HG03175 (cell line): ENCODE measurements around the gene BTBD9.

Experiments
- ATAC-seq: cut with Tn5 transposase; IDR thresholded peaks from one replicate; pipeline ENCODE4 v1.9.1; 2021; ENCODE audit warnings: mild to moderate bottlenecking, moderate library complexity; ENCODE audit not compliant: unreplicated experiment

The BTBD9 gene

GRCh38 chr6:38487423-38487822 lies 152.3 kb downstream of the BTBD9 start:
- no peak for ATAC-seq

- no peak for ATAC-seq
Observed at GRCh38 chr6:38485488-38485887, 154.2 kb downstream of the BTBD9 start.

- ATAC-seq = no peak
Observed at GRCh38 chr6:38484656-38485055, 155.1 kb downstream of the BTBD9 start.

GRCh38 chr6:38483526-38483925 lies 156.2 kb downstream of the BTBD9 start:
- no peak for ATAC-seq

DNA sequence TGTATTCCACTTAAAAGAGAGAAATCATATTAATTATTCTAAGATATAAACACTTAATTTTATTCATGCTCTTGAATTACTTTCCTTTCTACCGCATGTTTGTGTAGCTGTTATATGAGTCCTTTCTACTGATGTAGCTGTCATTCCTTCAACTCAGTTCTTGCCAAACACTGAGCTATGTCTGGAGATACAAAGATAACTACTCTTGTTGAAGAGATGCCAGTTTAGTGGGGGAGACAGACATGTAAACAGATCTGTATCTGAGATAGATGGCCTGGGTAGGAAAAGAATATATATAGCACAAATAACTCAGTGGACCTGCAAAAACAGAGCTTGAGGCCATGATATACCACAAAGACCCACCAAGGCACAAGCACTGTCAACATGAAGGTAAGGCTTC lies 157.3 kb downstream of the BTBD9 start:
- no peak for ATAC-seq

GRCh38 chr6:38481851-38482250 lies 157.9 kb downstream of the BTBD9 start:
- no peak for ATAC-seq

GRCh38 chr6:38481211-38481836 lies 158.4 kb downstream of the BTBD9 start:
- ATAC-seq = no peak

- no peak for ATAC-seq
Observed at GRCh38 chr6:38480036-38480435, 159.7 kb downstream of the BTBD9 start.

GRCh38 chr6:38479331-38479730 lies 160.4 kb downstream of the BTBD9 start:
- ATAC-seq = no peak

GRCh38 chr6:38477680-38478260 lies 162.0 kb downstream of the BTBD9 start:
- no peak for ATAC-seq

DNA sequence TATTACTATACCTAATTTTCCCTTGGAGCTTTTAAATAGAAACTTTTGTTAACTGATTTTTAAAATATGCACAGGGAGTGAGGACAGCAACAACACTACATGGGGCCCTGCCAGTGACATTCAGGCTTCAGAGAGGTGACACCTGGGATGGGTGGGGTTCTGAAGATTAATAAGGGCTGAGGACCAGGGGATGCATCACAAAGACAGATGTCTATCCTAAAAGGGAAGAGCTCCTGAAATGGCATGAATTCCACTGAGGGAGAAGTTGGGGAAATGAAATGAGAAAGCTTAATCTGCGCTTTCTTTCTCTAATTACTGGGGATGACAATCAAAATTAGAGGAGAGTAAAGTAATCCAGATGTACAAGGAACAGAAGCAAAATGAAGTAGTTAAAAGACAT lies 162.8 kb downstream of the BTBD9 start:
- ATAC-seq = no peak

GRCh38 chr6:38476141-38476540 lies 163.6 kb downstream of the BTBD9 start:
- no peak for ATAC-seq

DNA sequence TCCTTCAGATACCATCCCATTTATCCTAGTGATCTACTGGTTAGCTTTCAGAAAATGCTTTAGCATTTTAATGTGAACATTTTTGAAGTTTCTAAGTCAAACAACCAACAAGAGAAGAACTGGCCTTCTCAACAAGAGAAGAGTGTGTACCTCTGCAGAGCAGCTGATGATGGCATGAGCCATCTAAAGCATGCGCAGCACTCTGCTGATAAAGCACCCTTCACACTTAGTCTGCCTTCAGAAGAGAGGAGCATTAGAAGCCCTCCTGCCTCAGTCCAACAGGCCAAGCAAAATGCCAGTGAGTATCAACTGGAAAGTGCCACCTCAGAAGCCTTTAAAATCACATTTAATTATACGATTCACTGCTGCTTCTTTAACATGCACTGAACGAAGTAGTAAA lies 169.2 kb downstream of the BTBD9 start:
- ATAC-seq = no peak

DNA sequence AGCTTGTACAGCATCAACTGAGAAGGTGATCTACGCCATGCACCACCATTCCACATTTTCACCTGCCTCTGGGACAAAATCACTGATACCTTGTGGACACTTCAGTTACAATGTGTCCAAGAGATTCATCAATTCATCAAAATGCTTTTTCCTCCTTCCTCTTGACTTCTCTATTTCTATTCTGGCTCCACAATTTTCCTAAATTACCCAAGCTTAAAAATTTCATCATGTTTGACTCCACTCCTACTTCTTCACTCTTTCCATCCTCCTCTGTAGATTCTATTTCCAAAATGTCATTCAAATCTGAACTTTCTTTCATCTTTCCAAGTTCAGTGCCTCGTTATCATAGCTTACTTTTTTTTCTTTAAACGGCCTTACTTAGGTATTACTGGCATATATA lies 172.2 kb downstream of the BTBD9 start:
- ATAC-seq = no peak

GRCh38 chr6:38460186-38460585 lies 179.5 kb downstream of the BTBD9 start:
- no peak for ATAC-seq

- no peak for ATAC-seq
Observed at GRCh38 chr6:38459291-38459690, 180.4 kb downstream of the BTBD9 start.

DNA sequence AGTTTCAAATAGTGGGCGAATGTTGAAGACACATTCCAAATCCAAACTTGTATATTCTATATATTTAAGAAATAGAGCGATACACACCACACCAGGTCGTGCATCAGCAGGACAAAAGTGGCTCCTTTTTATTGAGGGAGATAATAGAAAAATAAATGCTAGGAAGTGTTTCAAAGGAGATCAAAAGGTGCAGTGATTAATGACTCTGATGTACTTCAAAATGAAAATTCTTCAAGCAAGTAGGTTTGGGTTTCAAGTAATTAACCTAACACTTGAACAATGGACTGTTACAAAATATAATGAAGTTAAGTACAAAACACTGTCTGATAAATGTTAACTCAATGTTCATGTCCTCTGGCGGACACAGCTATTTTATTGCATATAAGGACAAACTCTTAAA lies 185.9 kb downstream of the BTBD9 start:
- ATAC-seq = no peak

DNA sequence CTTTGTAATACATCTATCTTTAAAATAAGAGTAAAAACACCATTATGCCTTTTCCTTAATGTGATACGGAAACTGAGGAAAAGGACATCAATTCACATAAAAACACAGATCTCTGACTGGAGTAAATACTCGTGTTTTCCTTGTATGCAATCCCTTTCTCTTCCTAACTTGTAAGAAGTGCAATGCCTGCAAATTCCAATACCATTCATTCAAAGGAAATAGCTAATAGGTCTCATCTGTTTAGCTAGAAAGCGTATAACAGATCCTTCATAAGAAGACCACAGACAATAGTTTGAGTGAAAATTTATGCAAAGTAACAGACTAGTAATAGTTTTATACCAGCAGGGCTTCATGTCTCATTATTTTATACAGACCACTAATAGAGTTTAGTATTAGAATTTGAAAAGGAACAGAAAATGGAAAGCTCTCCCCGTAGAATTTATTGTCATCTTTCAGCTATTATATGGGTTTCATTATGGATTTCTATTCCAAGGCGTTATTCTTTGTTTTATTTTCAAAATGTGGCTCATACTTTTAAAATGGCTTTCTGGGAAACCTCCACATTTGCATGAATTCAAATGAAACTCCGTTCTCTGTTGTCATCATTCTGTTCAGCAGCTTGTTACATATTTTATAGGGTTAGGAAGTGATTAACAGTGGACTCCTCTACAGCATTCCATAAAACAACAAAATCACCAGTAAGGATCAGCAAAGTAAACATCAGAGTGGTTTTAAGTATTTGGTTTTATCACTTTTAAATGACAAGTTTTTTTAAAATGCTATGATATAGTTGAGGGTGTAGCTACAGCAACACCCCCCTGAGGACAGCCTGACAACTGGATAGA lies 186.7 kb downstream of the BTBD9 start:
- ATAC-seq = no peak

- ATAC-seq = no peak
Observed at GRCh38 chr6:38450717-38451116, 189.0 kb downstream of the BTBD9 start.

DNA sequence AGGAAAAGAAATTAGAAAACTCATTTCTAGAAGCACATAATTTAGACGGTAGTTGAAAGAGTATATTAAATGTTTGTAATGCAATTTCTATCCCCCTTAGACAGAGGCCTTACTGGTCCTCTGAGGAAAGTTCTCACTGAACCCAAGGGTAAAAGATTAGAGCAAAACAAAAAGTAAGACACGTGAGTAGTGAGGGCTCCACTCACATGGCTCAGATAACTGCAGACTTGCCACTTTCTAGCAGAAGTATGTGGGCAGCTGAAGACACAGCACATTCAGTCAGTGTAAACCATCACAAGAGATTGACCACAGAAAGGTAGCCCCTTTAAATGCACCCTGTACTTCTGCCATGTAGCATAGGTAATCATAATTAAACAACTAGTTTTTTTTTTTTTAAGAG lies 193.8 kb downstream of the BTBD9 start:
- ATAC-seq = no peak

DNA sequence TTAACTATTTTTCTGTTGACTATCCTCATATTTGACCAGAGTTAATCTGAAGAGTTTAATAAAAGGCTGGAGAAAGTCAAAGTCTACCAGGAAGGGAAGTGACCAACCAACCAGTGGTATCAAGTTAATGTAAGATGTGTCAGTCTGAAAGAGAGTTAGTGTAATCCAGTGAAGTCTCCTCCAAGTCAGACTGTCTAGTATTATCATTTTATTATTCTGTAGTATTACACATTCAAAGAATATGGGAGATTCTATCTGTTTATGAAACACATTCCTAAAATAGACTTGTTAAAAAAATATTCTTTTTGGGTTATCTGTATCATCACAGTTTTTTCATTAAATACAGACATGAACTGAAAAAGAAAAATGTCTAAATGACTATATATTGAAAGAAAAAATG lies 194.4 kb downstream of the BTBD9 start:
- no peak for ATAC-seq
